ENCODE results near the gene RUNX1.

GRCh38 chr21:34822942-34823341 lies 226.2 kb downstream of the RUNX1 start:
- TF ChIP-seq POLR2A (IDR thresholded peaks at IDR 0.05; ENCODE audit: low read length) (no peak), GATA1 (IDR thresholded peaks at IDR 0.05; ENCODE audit: low read depth, low read length) (no peak)

Measured in erythroblast (primary cell).